ENCODE measurements around the gene ACSL3. TPM values are rescaled to one million over a fixed set of nuclear protein-coding genes. Genes with fewer than 3 reads are reported as not detected.

Gene ACSL3
- total RNA-seq, 3 donors from 2014 or later (not counting 1 experiment from before 2014, with no cell fraction given): 55.4 to 86.6 (median 66.7) TPM

- H3K9me3 Mint-ChIP-seq: no peaks in the 10 kb centered on the region
- Histone ChIP-seq H3K36me3 (ENCODE audit: control insufficient read depth, insufficient read depth, low read length) (no peaks in the 10 kb centered on the region), H3K27ac (ENCODE audit: low read length) (no peak overlapping the region), H3K4me1 (ENCODE audit: control insufficient read depth, insufficient read depth, low read length) (no peaks in the 10 kb centered on the region), H3K27me3 (ENCODE audit: control insufficient read depth, insufficient read depth, low read length) (no peaks in the 10 kb centered on the region), H3K4me3 (ENCODE audit: low read length) (no peak overlapping the region), H3K9me3 (ENCODE audit: control insufficient read depth, insufficient read depth, low read length) (no peaks in the 10 kb centered on the region)
- H3K36me3 Mint-ChIP-seq: no peaks in the 10 kb centered on the region
- ATAC-seq: no peak
- 83% methylated on average over 2 of the region's 3 CpGs for WGBS (ENCODE audit: insufficient coverage)
- intact Hi-C loops (cut with micrococcal nuclease): no loop called here
- H3K27me3 Mint-ChIP-seq (ENCODE audit: low read depth in 2 of 2): no peaks in the 10 kb centered on the region
- no peak overlapping the region for H3K27ac Mint-ChIP-seq
- H3K4me3 Mint-ChIP-seq: no peak overlapping the region
- TF ChIP-seq CTCF (IDR thresholded peaks at IDR 0.05): no peak
- DNase-seq: no peak
- H3K4me1 Mint-ChIP-seq: peaks cover 46 to 50% of the 10 kb centered on the region in 2 donors
Observed at GRCh38 chr2:222897898-222898297, 37.1 kb downstream of the ACSL3 start.

- Mint-ChIP-seq H3K9me3 (no peaks in the 10 kb centered on the region), H3K4me1 (peaks cover 32 to 39% of the 10 kb centered on the region in 2 donors), H3K4me3 (no peak overlapping the region), H3K36me3 (no peaks in the 10 kb centered on the region), H3K27ac (no peak overlapping the region), H3K27me3 (ENCODE audit: low read depth in 2 of 2) (no peaks in the 10 kb centered on the region)
- H3K27me3 ChIP-seq (ENCODE audit: control insufficient read depth, insufficient read depth, low read length): no peaks in the 10 kb centered on the region
- intact Hi-C loops (cut with micrococcal nuclease): loop anchor here (10.0 kb wide), 1 partner anchor 105 kb away; no protein-coding TSS in a partner anchor
- no peak for TF ChIP-seq CTCF (IDR thresholded peaks at IDR 0.05)
- no peaks in the 10 kb centered on the region for H3K9me3 ChIP-seq (ENCODE audit: control insufficient read depth, insufficient read depth, low read length)
- no peaks in the 10 kb centered on the region for H3K4me1 ChIP-seq (ENCODE audit: control insufficient read depth, insufficient read depth, low read length)
- no peak overlapping the region for H3K27ac ChIP-seq (ENCODE audit: low read length)
- H3K36me3 ChIP-seq (ENCODE audit: control insufficient read depth, insufficient read depth, low read length): no peaks in the 10 kb centered on the region
- DNase-seq: no peak
- ATAC-seq: no peak
- no peak overlapping the region for H3K4me3 ChIP-seq (ENCODE audit: low read length)
- WGBS (ENCODE audit: insufficient coverage): 99% methylated on average over 12 of the region's 17 CpGs
Observed at GRCh38 chr2:222899413-222900181, 38.8 kb downstream of the ACSL3 start.

DNA sequence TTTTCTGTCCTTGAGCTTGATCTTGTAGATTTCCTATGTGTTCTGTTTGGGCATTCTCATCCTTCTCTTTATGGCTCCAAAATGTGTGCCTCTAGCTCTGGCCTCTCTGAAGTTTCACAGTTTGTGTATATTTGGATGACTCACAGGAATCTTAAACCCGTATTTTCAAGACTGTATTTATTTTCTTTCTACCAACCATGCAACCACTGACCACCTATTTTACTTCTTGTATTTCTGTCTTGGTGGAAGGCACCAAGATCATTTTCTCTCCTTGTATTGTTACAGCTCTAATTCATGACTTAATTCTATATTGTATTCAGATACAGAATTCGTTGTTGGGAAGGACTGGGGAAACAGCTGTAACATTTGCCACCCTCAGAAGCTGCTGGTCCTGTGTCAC, 39.5 kb downstream of the ACSL3 start:
- Mint-ChIP-seq H3K4me1 (peaks cover 25 to 33% of the 10 kb centered on the region in 2 donors), H3K27me3 (ENCODE audit: low read depth in 2 of 2) (no peaks in the 10 kb centered on the region), H3K27ac (peak overlapping the region; percentile 1 to 19), H3K4me3 (no peak overlapping the region), H3K36me3 (no peaks in the 10 kb centered on the region), H3K9me3 (no peaks in the 10 kb centered on the region)
- Histone ChIP-seq H3K27me3 (ENCODE audit: control insufficient read depth, insufficient read depth, low read length) (no peaks in the 10 kb centered on the region), H3K27ac (ENCODE audit: low read length) (no peak overlapping the region), H3K36me3 (ENCODE audit: control insufficient read depth, insufficient read depth, low read length) (no peaks in the 10 kb centered on the region), H3K9me3 (ENCODE audit: control insufficient read depth, insufficient read depth, low read length) (no peaks in the 10 kb centered on the region), H3K4me1 (ENCODE audit: control insufficient read depth, insufficient read depth, low read length) (no peaks in the 10 kb centered on the region), H3K4me3 (ENCODE audit: low read length) (no peak overlapping the region)
- WGBS (ENCODE audit: insufficient coverage): 50% methylated on average over 1 of the region's 2 CpGs
- ATAC-seq (no peak), DNase-seq (no peak)
- no peak for TF ChIP-seq CTCF (IDR thresholded peaks at IDR 0.05)
- intact Hi-C loops (cut with micrococcal nuclease): loop anchor here (10.0 kb wide), 1 partner anchor 106 kb away; no protein-coding TSS in a partner anchor
